ENCODE data around the gene VAPB. TPM values are rescaled to one million over a fixed set of nuclear protein-coding genes. Genes with fewer than 3 reads are reported as not detected.
"Not testable (repeated sequence)": the region's sequence is repeated elsewhere in the genome, so short reads cannot be mapped to it uniquely, and the experiment has no call there.

VAPB gene
- total RNA-seq, 1 donor = 15.1 TPM

DNA sequence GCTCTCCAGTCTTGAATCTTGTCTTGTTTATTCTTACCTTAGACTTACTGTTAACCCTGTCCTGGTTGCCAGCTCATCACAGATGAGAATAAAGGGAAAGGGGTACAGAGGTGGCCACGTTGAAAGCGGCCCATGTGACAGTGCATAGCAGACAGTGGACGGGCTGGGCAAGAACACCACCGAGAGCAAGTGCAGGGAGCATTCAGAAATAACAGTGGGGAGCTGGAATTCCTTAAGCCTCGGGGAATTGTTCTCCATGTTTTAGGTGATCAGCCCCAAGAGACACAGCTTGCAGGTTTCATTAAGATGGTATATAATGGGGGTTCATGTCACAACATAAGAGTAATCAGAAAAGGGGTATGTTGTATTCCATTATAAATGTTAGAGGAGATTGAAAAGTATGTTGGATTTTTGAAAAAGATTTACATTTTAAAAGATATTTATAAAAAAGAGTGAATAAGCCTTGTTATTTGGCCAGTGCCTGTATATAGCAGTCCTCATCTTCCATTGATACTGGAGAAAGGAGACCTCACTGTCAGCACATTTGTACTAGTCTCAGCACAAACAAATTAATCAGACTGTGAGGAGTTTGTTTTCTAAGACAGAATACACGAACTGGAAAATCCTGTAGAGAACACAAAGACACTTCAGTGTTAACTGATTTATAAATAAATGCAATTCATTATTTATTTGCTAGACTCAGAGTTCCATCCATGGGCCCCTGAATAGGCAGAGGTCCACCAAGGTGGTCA lies 35.4 kb downstream of the VAPB start:
- no peak for DNase-seq (ENCODE audit: low read depth)
- no peak overlapping the region for H3K4me3 ChIP-seq (ENCODE audit: low read depth, low read length)
- TF ChIP-seq, protein P1, sequence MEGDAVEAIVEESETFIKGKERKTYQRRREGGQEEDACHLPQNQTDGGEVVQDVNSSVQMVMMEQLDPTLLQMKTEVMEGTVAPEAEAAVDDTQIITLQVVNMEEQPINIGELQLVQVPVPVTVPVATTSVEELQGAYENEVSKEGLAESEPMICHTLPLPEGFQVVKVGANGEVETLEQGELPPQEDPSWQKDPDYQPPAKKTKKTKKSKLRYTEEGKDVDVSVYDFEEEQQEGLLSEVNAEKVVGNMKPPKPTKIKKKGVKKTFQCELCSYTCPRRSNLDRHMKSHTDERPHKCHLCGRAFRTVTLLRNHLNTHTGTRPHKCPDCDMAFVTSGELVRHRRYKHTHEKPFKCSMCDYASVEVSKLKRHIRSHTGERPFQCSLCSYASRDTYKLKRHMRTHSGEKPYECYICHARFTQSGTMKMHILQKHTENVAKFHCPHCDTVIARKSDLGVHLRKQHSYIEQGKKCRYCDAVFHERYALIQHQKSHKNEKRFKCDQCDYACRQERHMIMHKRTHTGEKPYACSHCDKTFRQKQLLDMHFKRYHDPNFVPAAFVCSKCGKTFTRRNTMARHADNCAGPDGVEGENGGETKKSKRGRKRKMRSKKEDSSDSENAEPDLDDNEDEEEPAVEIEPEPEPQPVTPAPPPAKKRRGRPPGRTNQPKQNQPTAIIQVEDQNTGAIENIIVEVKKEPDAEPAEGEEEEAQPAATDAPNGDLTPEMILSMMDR (IDR thresholded peaks at IDR 0.05; ENCODE audit: insufficient read depth, low read depth, low read length) = no peak

DNA sequence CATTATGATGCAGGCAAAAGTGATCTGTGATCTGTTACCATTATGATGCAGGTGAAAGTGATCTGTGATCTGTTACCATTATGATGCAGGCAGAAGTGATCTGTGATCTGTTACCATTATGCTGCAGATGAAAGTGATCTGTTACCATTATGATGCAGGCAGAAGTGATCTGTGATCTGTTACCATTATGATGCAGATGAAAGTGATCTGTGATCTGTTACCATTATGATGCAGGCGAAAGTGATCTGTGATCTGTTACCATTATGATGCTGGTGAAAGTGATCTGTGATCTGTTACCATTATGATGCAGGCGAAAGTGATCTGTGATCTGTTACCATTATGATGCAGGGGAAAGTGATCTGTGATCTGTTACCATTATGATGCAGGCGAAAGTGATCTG lies 38.5 kb downstream of the VAPB start:
- not testable (repeated sequence) for DNase-seq (ENCODE audit: low read depth); H3K4me3 ChIP-seq (ENCODE audit: low read depth, low read length)

DNA sequence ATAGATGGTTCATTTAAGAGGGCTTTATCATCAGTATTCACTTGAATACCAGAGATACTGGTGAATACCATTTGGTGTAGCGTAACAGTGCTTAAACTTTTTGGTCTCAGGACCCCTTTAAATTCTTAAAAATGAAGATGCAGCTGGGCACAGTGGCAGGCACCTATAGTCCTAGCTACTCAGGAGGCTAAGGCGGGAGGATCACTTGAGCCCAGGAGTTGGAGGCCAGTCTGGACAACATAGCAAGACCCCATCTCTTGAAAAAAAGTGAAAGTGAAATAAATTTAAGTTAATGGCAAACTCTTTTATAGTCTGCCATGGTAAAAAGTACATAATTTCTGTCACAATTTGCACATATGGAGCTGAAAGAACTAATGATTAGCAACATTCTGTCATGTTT lies 39.3 kb downstream of the VAPB start:
- DNase-seq (ENCODE audit: low read depth) = no peak
- TF ChIP-seq, protein P1 (IDR thresholded peaks at IDR 0.05; ENCODE audit: insufficient read depth, low read depth, low read length) = no peak
- H3K4me3 ChIP-seq (ENCODE audit: low read depth, low read length) = no peak overlapping the region

DNA sequence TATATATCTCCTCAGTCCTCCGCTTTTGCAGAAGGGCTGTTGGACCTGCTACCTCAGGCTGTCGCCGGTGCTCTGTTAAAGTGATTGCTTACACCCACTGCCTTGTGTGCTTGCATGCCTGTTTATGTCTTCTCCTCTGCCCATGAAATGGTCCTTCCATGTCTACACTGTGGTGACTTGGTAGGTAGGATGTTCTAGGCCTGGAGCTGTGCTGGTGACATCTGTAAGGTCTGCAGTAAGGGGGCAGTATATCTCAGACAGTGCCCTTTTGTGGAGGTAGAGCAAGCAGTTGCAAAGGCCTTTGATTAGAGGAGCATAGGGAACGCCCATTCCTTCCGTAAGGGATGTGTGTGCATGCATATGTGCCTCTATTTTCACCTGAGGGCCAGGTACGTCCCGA lies 40.3 kb downstream of the VAPB start:
- H3K4me3 ChIP-seq (ENCODE audit: low read depth, low read length) = no peak overlapping the region
- DNase-seq (ENCODE audit: low read depth) = no peak
- TF ChIP-seq, protein P1 (IDR thresholded peaks at IDR 0.05; ENCODE audit: insufficient read depth, low read depth, low read length) = peak; percentile 10

DNA sequence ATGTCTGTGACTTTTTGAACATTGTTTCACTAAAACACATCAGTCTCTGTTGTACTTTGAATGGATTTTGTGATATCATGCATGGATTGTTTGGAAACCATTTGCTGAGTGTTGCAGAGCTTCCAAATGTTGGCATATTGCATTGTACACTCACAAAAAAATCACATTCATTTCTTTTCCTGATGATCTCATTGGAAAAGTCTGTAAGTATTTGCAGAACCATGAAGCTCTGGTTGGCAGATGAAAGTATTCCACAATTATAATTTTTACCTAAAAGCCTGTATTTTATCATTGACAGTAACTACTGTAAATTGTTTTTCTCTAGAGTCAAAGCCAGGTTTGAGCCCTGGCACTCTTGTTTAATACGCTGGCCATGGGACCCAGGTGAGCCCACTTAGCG lies 42.1 kb downstream of the VAPB start:
- TF ChIP-seq, protein P1 (IDR thresholded peaks at IDR 0.05; ENCODE audit: insufficient read depth, low read depth, low read length) = no peak
- no peak for DNase-seq (ENCODE audit: low read depth)
- H3K4me3 ChIP-seq (ENCODE audit: low read depth, low read length) = no peak overlapping the region

DNA sequence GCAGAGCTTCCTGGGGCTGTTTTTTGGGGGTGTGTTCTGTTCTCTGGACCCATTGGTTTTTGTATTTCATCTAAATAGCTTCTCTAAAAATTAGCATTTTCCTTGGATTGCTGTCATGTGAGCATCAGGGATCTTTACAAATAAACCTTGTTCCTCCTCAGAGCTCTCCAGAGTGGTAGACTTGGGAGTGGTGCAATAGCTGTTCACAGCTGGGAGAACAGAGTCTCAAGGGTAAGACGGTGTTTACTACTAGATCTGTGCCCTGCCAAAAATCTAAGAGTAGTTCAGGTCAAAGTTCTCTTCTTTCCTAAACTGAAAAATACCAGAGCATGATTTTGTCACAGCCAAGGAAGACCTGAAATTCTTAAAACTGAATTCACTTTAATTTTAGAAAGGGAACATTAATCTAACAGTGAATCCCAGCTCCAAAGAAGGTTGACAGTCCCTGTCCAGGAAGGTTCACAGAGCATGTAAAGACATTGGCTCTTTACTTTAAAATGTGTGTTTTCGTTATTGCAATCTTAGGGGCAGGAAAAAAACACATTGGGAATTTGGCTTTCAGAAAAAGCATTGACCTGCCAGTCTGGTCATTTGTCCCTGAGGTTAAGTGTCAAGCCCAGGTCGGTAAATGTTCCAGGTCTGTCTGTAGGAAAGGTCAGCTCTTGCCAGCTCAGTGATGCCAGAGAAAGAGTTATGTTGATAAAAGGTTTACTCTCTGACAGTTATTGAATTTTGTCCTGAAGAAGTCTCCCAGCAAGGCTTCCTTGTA lies 43.3 kb downstream of the VAPB start:
- H3K4me3 ChIP-seq (ENCODE audit: low read depth, low read length) = no peak overlapping the region
- peak; percentile 84 for DNase-seq (ENCODE audit: low read depth)
- TF ChIP-seq, protein P1 (IDR thresholded peaks at IDR 0.05; ENCODE audit: insufficient read depth, low read depth, low read length) = no peak

DNA sequence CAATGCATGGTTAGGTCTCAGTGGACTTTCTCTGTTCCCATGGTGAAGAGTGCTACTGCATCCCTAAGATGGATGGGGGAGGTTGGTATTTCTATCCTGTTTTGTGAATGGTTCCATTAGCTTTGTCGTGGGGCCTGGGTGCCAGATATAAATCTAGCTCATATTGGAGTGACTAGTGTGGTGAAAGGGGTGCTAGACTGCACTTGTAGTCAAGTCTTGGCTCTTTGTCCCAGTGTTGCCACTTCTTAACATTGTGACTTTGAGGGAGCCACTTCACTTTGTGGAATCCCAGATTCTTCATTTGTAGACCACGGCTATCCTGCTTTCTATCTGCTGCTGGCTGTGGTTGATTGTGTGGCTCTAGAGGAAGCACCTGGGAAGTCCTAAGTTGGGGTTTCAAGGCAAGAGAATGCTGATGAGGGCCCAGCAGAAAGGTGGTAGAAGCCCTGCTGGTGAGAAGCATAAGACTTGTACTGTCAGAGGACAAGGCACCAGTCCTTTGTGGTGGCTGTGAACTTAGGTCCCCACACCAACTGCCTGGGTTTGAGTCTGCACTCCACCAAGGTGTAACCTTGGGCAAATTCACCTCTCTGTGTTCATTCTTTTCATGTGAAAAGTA lies 44.1 kb downstream of the VAPB start:
- no peak for DNase-seq (ENCODE audit: low read depth)
- no peak overlapping the region for H3K4me3 ChIP-seq (ENCODE audit: low read depth, low read length)
- TF ChIP-seq, protein P1 (IDR thresholded peaks at IDR 0.05; ENCODE audit: insufficient read depth, low read depth, low read length) = no peak
